ENCODE measurements around the gene XPO4.
"Not testable (repeated sequence)": the region's sequence is repeated elsewhere in the genome, so short reads cannot be mapped to it uniquely, and the experiment has no call there.

The XPO4 gene

DNA sequence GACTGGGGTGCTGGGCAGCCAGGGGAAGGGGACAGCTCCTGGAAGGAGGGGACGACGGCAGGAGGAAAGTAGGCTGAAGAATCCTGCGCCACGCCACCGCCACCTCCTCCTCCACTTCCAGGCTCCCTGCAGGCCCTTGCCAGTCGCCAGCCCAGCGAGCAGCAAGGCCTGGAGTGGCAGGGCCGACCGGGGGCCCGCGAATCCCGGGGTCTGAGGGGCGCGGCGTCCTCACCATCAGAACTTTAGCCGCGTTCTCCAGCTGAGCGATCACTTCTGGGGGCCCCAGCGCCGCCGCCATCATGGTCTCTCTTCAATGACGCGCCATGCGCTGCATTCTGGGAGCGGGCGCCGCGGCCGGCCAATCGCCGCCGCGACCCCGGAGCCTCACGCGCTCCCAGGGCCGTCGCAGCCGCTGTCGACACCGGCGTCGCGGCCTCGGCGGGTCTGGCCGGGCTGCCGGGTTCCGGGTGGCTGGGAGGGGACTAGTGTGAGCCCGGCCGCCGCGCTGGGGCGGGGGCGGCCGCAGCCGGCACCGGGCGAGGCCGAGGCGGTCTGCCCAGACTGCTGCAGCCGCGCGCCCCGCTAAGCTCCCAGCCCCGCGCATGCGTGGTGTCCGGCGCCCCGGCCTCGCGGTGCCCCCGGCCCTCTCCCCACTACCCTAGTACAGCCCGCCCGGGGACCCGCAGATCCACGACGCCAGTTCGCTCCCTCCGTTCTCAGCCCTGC lies at the start of gene XPO4:
XPO4 (minus strand) TSS at position 309 of the 726 bp plus-strand sequence; CDS start at position 301, 8 bp downstream.
- peak; percentile 64 to 81 (median 79) for DNase-seq

DNA sequence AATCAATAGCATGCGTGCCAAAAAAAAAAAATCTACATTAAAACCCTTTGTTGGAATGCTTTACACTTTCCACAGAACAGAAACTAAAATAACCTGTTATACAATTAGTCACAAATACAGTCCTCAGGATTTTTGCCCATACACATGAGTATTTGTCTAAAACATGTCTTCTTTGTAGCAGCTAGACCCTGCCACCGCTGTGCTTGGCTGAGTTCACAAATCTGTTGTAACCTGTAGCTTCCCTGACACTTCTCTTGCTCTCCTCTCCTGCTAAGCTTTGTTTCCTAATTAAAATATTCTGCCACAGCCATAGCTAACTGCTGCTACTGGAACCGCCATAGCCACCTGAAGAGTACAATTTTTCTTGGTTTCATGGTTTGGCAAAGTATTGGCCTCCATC lies 45.5 kb upstream of the XPO4 start:
- DNase-seq, result not testable (repeated sequence)

DNA sequence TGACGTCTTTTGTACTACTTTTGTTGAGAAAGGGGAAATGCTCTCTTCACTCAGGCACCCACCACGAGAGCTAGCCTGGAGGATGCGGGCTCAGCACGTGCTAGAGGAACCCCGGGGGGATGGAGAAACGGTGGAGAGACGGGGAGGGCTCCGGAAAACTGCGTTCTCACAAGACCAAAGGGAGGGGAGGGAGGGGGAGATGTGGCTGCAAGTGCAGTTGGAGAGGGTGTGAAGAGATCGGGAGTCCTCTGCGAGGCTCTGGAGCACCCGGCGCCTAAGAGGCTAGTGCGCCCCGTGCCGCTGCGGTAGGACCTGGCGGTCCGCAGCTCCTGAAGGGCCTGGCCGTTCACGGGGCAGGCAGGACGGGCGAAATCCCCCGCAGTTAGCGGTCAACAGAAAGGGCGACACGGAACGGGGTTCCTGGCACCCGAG lies 43.4 kb upstream of the XPO4 start:
- no peak for DNase-seq

DNA sequence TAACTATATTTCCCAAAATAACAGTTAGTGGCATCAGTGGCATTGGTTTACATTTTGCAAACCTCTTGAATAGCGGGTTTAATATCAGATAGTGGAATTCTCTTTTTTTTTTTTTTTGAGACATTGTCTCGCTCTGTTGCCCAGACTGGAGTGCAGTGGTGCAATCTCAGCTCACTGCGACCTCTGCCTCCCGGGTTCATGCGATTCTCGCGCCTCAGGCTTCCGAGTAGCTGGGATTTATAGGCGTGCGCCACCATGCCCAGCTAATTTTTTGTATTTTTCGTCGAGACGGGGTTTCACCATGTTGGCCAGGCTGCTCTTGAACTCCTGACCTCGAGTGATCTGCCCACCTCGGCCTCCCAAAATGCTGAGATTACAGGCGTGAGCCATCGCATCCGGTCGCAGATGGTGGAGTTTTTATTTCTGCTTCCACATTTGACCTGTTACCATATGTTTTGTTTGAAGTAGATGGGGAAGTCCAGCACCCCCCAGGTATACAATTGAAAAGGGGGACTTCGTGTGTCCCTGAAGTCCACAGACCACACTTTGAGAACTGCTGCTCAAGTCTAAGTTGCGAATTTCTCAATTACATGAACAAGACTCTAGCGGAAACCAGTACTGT lies 40.5 kb upstream of the XPO4 start:
- no peak for DNase-seq

DNA sequence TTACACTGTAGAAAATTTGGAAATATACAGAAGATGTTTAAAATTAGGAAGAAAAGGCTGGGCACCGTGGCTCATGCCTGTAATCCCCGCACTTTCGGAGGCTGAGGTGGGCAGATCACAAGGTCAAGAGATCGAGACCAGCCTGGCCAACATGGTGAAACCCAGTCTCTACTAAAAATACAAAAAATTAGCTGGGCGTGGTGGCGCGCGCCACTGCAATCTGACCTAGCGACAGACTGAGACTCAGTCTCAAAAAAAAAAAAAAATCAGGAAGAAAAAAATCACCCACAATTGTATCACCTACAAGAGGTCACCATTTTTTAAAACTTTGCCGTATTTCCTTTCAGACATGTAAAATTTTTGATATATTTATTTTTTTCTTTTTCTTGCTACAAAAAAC lies 38.0 kb upstream of the XPO4 start:
- not testable (repeated sequence) for DNase-seq

DNA sequence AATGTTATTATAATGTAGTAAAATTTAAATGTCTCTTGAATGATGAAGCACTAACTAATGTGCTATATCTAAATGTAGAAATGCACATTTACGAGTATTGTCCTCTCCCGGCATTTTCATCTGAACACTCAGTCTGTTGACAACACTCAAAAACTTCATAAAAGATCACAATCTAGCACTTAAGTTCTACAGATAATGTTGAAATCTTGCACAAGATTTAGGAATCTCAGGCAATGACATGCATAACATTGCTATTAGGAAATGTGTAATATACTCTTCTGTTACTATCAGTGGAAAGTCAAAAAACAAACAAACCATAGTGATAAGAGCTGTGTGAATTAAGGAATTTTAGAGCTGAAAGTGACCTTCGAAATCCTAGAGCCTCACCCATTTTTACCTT lies 37.5 kb upstream of the XPO4 start:
- no peak for DNase-seq

DNA sequence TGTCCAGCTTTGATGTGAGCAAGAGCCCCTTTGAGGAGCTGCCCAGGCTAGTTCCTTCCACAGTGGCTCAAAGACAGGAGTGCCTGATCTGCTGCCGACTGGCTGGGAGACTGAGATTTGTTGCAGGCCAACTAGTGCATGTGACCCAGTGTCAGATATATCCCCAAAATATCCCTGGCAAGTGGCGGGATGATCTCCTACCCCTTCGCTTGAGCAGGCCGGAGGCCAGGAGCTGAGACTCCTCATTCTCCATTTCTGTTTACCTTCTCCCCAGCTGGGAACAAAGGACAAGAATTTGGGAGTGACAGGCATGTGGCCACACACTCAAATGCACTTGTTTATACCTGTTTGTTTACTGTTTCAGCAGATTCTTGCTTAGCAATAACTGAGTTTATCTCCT lies 37.1 kb upstream of the XPO4 start:
- DNase-seq, result no peak

DNA sequence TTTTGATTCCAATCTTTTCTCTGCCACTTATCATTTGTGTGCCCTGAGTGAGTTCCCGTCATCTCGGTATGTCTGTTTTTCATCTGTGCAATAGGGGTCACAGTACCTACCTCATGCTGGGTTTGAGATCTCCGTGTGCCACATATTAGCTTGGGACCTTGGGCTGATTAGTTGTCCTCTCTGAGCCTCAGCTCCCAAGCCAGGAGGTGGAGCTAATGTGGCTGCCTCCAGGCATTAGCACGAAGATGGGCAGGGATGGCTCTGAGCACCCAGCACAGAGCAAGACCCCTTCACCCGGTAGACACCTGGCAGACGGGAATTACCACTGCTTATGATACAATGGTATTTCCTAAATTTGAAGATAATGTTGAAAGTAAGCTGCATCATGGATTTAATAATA lies 35.8 kb upstream of the XPO4 start:
- no peak for DNase-seq

DNA sequence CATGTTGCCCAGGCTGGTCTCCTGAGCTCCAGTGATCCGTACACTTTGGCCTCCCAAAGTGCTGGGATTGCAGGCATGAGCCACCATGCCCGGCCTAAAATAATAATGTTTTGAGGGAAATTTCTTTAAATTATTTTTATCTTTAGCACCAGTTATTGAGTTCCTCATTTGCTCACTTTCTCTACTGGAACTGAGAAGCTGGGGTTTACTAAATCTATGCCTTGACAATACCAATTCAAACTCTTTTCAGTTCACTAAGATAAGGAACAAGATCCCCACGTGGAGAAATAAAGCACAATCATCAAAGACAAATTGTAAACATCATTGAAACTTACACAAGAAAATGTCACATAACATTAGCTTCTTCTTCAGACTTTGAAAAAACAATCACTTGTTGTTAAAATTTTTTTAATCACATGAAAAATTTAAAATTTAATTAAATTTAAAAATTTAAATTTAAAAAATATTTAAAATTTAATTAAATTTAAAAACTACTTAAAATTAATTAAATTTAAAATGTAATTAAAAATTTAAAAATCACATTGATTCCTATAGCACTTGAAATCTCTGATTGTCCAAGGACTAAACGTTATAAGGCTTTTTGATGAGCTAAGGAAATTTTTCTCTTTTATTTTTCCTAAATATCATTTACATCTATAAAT lies 25.2 kb upstream of the XPO4 start:
- DNase-seq, result no peak

DNA sequence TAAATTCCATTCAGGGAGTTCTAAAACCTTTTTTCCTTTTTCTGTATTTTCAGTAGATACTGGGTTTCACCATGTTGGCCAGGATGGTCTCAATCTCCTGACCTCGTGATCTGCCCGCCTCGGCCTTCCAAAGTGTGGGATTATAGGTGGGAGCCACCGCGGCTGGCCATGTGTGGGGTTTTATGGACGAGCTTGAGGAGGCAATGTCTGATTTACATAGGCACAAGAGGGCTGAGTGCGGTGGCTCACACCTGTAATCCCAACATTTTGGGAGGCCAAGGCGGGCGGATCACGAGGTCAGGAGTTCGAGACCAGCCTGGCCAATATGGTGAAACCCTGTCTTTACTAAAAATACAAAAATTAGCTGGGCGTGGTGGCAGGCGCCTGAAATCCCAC lies 22.8 kb upstream of the XPO4 start:
- not testable (repeated sequence) for DNase-seq

DNA sequence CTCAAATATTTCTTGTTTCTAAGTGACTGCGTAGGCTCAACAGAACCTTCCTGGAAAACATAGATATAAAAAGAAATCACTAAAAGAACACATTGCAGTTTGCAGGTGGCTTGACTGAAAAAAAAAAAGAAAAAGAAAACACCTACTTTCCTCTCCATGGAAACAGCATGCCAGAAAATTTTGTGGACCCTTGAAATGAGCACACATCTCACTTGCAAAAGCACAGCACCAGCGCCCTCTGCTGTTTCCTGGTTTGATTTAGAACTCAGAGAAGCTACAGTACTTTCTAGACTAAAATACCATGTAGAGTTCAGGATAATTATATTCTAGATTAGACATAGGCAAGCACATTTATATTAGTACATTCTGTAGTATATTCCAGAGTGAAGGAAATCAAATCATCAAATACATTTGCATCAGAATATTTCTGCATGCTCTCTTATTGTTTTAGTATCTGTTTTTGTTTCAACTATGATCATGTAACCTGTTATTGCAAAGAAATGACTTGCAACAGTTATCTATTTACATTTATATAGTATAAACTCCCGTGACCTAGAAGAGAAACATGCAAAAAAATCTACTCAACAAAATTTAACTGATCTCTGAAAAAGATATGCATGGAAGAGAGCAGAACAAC lies 22.3 kb upstream of the XPO4 start:
- peak; percentile 45 to 84 (median 65) for DNase-seq

DNA sequence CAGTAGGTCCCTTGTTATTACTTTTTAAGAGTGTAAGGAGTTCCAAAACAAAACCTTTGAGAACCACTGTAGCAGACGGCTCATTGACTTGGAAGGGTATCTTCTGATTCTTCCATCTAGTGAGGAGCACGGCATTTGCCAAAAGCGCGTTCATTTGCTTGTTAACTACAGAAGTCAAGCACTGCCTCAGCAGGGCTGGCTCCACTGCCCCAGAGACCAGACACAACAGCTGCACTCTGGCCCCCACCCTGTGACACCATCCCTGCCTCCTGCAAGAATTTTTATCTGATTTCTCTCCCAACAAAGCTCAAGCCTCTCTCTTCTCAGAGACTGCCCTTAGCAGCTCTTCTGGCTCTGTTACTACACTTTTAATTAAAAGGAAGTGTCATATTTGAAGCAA lies 20.7 kb upstream of the XPO4 start:
- no peak for DNase-seq

DNA sequence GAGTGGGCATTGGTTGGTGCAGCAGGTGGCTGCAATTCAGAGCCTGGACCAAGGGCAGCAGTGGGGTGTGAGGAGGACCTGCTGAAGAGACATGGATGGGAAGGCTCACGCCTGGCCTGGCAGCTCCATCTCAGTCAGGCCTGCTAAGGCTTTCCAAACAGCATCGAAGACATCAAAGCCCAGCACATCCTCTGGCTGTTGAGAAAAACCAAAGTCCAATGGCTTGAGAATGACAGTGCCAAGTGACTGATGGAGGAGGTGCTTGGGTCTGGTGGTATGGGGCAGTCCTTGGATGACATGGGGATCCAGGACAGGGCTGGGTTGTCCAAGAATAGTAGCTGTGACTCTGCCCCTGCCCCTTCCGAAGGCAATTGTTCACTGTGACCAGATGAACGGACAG lies 19.0 kb upstream of the XPO4 start:
- DNase-seq, result no peak

DNA sequence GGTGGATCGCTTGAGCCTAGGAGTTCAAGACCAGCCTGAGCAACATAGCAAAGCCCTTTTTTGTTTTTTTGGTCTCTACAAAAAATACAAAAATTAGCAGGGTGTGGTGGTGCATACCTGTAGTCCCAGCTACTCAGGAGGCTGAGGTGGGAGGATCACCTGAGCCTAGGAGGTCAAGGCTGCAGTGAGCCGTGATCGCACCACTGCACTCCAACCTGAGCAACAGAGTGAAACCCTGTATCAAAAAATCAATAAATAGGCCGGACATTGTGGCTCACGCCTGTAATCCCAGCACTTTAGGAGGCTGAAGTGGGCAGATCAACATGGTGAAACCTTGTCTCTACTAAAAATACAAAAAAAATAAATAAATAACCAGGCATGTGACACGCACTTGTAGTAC lies 13.1 kb upstream of the XPO4 start:
- DNase-seq, result not testable (repeated sequence)

DNA sequence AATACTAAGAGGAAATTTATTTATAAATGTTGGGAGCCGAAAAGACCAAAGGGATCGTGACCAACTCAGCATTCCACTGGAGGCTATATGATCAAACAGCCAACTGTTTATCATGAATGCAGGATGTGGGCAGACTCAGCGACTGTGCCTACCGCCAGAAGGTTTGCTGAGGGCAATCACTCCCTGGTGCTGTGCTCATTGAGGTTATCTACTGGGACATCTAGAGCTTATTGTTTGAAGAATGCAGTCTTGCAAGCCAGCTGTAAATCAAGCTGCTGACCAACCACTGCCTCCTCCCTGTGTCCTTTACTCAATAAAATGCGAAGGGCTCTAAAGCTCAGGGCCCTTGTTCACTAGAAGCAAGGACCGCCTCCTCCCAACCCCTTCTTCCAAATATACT lies 8.5 kb upstream of the XPO4 start:
- DNase-seq, result no peak

DNA sequence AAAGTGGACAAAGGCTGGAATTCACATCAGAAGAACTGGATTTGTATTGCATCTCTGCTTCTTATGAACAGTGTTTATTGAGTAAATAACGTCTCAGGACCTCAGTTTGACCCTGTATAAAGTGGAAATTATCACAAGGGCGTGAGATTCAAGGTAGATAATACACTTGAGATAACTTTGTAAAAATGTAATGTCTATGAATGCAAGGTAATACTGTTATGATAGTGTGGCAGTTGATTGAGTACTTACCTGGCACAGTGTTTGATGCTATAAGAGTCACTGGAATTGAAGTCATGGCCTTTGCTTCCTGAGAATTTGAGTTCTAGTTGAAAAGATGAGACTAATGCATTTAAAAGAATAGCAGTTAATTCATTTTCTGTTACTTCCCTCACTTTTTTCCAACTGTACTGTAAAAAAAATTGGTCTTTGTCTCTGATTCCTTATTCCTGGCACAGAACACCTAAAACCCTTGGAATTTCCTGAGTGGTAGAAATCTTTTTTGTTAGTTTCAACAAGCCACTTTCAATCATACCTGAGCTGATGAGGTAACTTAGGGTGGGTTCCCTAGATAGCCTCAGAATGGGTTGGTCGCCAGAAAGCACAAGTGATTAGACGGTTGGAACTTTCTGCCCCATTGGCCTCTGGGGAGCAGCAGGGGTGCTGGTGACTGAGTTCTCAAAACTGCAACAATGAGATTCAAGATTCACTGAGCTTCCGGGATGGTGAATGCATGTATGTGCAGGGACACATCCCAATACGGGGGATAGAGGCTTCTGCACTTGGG lies 6.4 kb upstream of the XPO4 start:
- no peak for DNase-seq

DNA sequence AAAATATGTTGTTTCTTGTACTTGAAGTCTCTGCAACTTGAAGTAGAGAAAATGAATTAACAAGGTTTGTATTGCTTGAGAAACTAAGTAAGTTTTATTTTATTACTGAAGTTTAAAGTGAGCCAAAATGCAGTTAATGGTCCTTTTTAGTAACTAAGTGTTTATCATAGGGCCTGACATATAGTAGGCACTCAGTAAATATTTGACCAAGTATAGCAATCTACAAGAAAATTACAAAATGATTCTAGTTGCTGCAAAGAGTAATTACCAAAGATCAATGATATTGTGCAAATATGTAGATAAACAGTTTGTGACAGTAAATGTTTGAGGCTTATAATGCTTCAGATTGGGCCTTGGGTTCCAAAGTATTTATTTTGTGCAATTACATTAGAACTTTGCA lies 2.4 kb upstream of the XPO4 start:
- no peak for DNase-seq

DNA sequence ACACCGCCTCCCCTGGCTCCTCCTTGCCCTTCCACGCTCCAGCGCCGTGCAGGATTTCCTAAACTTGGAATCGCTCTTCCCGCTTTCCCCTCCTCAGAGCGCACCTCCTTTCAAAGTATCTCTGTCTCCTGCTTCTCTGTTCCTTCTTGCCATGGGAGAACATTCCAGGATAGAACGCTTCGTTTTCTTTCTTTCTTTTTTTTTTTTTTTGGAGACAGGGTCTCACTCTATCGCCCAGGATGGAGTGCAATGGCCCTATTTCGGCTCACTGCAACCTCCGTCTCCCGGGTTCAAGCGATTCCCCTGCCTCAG lies 574 bp upstream of the XPO4 start:
- DNase-seq, result no peak

DNA sequence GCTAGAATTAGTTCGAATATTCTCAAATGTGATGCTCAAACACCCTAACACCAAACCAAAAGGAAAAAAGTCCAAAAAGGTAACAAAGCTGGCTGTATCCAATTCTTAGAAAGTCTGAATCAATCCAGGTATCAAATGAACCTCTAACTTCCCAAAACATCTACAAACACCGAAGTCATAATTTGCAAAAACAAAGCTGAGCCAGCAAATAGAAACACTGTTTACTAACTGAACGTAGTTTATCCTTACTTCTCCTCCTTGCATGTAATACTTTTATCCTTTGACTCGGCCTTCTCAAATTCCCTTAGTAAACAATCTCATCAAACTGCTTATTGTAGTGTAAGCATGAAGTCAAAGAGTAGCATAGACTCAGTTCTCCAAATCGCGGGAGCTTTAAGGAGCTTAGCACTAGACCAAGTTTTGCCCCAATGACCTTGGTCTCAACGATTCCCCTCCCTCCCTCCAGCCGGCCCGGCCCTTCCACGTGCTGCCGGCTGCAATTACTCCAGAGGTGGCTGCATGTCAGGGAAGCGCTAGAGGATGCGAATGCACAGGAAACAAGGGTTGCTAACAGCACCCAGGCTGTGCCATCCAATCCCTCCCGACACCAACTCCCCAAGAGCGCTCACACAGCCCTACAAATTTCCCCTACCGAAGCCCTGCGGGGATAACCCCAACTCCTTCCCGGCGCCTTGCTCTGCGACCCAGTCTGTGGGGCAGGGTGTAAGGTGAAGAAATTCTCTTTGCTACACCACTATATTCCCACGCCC lies 693 bp downstream of the XPO4 start:
- DNase-seq, result peak in 2 of 3 experiments; percentile 2 to 63

DNA sequence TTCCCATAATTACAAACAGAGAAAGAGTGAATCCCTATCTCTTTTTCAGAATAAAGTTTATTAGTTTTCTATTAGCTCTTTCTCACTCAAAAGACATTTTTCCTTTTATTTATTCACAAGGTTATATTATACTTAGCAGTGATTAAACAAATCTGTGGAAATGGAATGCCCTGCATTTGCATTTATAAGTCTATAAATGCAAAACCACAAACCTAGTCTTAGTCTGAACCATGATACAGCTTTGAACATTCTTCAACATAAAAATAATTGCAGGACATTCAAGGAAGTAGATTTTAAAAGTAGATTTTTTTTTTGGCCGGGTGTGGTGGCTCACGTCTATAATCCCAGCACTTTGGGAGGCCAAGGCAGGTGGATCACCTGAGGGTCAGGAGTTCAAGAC lies 8.3 kb downstream of the XPO4 start:
- no peak for DNase-seq

DNA sequence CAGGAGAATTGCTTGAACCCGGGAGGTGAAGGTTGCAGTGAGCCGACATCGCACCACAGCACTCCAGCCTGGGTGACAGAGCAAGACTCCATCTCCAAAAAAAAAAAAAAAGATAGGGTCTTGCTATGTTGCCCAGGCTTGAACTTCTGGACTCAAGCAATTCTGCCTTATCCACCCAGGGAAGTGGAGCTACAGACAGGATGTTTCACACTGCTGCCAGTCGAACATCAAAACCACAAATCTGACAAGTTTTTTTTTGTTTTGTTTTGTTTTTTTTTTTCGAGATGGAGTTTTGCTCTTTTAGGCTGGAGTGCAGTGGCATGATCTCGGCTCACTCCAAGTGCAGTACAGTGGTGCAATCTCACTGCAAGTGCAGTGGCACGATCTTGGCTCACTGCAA lies 10.8 kb downstream of the XPO4 start:
- DNase-seq, result no peak

DNA sequence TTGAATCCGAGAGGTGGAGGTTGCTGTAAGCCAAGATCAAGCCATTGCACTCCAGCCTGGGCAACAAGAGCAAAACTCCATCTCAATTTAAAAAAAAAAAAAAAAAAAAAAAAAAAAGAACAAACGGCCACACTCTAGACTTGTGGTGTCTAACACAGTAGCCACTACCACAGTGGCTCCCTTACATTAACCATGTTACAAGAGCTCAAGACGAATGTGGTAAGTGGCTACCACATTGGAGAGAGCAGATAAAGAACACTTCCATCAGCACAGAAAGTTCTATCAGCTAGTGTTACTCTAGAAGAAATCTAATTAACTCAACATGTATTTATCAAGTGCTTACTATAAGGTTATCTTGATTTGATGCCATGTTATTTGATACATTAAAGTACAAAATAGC lies 11.5 kb downstream of the XPO4 start:
- no peak for DNase-seq

Measured in NCI-H1417 (cell line).